Upper lobe of left lung (tissue), 4 donors: ENCODE data around the gene KRT4.

Experiments used
- POLR2A ChIP-seq, 4 donors: fragments of 450-650 bp; IDR thresholded peaks; one replicate each; pipeline ENCODE4 v1.5.1; 2016 to 2017; ENCODE audit warnings: antibody characterized with exemption in 4 of 4, mild to moderate bottlenecking in 2 of 4
- TF ChIP-seq, protein P1 (sequence below), 6 experiments: fragments of 450-650 bp in 4 of 6; fragments of 200-600 bp in 2 of 6; sonication (generic) in 2 of 6; IDR thresholded peaks; one replicate each; pipeline ENCODE4 v1.5.1; 2016 to 2019; ENCODE audit warnings: antibody characterized with exemption in 6 of 6

DNA sequence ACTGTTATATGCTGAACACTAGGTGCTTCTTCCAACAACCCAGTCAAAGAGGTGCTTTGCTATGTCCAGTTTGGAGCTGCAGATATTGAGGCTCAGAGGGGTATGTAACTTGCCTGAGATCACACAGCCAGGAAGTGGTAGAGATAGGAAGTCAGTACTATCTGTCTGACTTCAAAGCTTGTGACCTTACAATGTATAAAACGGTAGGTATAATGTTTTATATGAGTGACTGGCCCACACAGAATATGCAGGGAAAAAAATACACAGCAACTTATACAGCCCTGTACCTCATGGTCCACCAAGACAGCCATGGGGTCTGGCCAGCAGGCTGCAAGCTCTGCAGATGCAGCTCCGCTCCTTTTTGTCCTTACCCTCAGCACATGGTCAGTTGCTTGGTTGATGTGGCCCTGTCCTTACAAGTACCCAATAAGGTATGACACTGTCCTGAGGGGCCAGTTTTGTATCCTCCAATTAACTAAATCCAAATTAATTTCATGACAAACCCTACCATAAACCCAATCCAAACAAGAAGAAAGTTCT, 3.9 kb upstream of the KRT4 start:
- TF ChIP-seq, protein P1, sequence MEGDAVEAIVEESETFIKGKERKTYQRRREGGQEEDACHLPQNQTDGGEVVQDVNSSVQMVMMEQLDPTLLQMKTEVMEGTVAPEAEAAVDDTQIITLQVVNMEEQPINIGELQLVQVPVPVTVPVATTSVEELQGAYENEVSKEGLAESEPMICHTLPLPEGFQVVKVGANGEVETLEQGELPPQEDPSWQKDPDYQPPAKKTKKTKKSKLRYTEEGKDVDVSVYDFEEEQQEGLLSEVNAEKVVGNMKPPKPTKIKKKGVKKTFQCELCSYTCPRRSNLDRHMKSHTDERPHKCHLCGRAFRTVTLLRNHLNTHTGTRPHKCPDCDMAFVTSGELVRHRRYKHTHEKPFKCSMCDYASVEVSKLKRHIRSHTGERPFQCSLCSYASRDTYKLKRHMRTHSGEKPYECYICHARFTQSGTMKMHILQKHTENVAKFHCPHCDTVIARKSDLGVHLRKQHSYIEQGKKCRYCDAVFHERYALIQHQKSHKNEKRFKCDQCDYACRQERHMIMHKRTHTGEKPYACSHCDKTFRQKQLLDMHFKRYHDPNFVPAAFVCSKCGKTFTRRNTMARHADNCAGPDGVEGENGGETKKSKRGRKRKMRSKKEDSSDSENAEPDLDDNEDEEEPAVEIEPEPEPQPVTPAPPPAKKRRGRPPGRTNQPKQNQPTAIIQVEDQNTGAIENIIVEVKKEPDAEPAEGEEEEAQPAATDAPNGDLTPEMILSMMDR (IDR thresholded peaks at IDR 0.05): no peak
- TF ChIP-seq POLR2A (IDR thresholded peaks at IDR 0.05): no peak
